MCF 10A (cell line): Measurements from ENCODE around the gene NR2F1-AS1. TPM values are rescaled to one million over a fixed set of nuclear protein-coding genes. Genes with fewer than 3 reads are reported as not detected.
A peak's percentile ranks its signal among the peaks of the same experiment; 100 is the strongest.

Experiments used
- BruUV-seq: library from RNA; stranded (reverse); fragments of 400-500 nt; replicated peaks from 2 replicates; lab custom pipeline; 2021; lab: Mats Ljungman, UMichigan
- CTCF ChIA-PET: fragments of 300-600 bp; sonication (Branson Sonifier 250); formaldehyde crosslinking; extraction: SDS; loops from one replicate; lab custom pipeline; 2021; ENCODE audit warnings: antibody characterized with exemption, inconsistent platforms; lab: Yijun Ruan, JAX
- POLR2A ChIA-PET: fragments of 300-600, 350-650 bp; sonication (Branson Sonifier 250); formaldehyde crosslinking; extraction: SDS; loops from one replicate; lab custom pipeline; 2020; ENCODE audit warnings: antibody characterized with exemption, inconsistent platforms; lab: Yijun Ruan, JAX
- DNase-seq: peaks from one replicate; pipeline ENCODE4 v3.0.0-alpha.2; 2018; ENCODE audit not compliant: unreplicated experiment
- H3K27ac Mint-ChIP-seq: one replicate; pipeline ENCODE4 v1.8.0; 2022; ENCODE audit warnings: mild to moderate bottlenecking, low read depth, mixed read lengths; ENCODE audit not compliant: unreplicated experiment
- H3K27me3 Mint-ChIP-seq: one replicate; pipeline ENCODE4 v1.8.0; 2022; ENCODE audit warnings: mixed read lengths; ENCODE audit not compliant: insufficient read depth, unreplicated experiment
- H3K36me3 Mint-ChIP-seq: one replicate; pipeline ENCODE4 v1.8.0; 2022; ENCODE audit warnings: mild to moderate bottlenecking, moderate library complexity, mixed read lengths; ENCODE audit not compliant: insufficient read depth, unreplicated experiment
- H3K4me1 Mint-ChIP-seq: one replicate; pipeline ENCODE4 v1.8.0; 2022; ENCODE audit warnings: mixed read lengths; ENCODE audit not compliant: insufficient read depth, unreplicated experiment
- H3K4me3 Mint-ChIP-seq: one replicate; pipeline ENCODE4 v1.8.0; 2022; ENCODE audit warnings: mild to moderate bottlenecking, moderate library complexity, mixed read lengths; ENCODE audit not compliant: unreplicated experiment
- H3K9me3 Mint-ChIP-seq: one replicate; pipeline ENCODE4 v1.8.0; 2022; ENCODE audit warnings: mixed read lengths; ENCODE audit not compliant: unreplicated experiment
- intact Hi-C: fragments of 100-400 bp; cut with micrococcal nuclease; formaldehyde crosslinking; loops from 2 replicates; pipeline ENCODE4 v1.14.1; 2022
- total RNA-seq: library from RNA; stranded (reverse); gene quantifications from 2 replicates; pipeline ENCODE4 v1.2.3, GENCODE V29; 2022
- TF ChIP-seq, protein P1 (sequence below): fragments of 200-600 bp; IDR thresholded peaks from one replicate; pipeline ENCODE4 v1.8.0; 2022; ENCODE audit warnings: antibody characterized with exemption, mild to moderate bottlenecking; ENCODE audit not compliant: unreplicated experiment

NR2F1-AS1 gene
- total RNA-seq, 1 experiment from 2014 or later, result 3.2 TPM

DNA sequence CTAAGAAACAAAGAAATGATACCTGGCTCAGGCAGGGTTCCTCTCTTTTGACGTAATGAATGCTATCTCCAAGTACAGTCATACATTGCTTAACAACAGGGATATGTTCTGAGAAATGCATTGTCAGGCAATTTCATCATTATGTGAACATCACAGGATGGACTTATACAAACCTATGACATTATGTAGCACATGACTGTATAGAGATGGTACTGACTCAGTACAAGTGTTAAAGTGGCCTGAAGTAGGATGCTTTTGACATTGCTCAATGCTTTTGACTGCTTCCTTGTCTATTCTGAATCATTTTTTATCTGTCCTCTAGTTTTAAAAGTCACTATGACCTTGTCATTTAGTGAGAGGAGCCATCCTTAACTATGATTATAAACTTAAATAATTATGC, 147.6 kb downstream of the NR2F1-AS1 start:
- Mint-ChIP-seq H3K4me3 (no peak overlapping the region), H3K36me3 (no peaks in the 10 kb centered on the region), H3K27me3 (no peaks in the 10 kb centered on the region), H3K4me1 (peaks cover 6% of the 10 kb centered on the region), H3K27ac (no peak overlapping the region), H3K9me3 (no peaks in the 10 kb centered on the region)
- ChIA-PET CTCF (no interaction called here), POLR2A (no interaction called here)
- BruUV-seq, result no TSS peak
- TF ChIP-seq, protein P1, sequence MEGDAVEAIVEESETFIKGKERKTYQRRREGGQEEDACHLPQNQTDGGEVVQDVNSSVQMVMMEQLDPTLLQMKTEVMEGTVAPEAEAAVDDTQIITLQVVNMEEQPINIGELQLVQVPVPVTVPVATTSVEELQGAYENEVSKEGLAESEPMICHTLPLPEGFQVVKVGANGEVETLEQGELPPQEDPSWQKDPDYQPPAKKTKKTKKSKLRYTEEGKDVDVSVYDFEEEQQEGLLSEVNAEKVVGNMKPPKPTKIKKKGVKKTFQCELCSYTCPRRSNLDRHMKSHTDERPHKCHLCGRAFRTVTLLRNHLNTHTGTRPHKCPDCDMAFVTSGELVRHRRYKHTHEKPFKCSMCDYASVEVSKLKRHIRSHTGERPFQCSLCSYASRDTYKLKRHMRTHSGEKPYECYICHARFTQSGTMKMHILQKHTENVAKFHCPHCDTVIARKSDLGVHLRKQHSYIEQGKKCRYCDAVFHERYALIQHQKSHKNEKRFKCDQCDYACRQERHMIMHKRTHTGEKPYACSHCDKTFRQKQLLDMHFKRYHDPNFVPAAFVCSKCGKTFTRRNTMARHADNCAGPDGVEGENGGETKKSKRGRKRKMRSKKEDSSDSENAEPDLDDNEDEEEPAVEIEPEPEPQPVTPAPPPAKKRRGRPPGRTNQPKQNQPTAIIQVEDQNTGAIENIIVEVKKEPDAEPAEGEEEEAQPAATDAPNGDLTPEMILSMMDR, result no peak
- intact Hi-C loops, result loop anchor here (10.0 kb wide), 1 partner anchor 151 kb away; the partner anchor contains the start of genes NR2F1 and NR2F1-AS1
- DNase-seq, result peak; percentile 66

- H3K4me3 Mint-ChIP-seq, result no peak overlapping the region
- intact Hi-C loops, result loop anchor here (10.0 kb wide), 1 partner anchor 154 kb away; the partner anchor contains the start of genes NR2F1 and NR2F1-AS1
- BruUV-seq, result no TSS peak
- CTCF ChIA-PET, result interaction anchor here (0.6 to 0.7 kb wide), 2 partner anchors 368 to 1501 kb away, joined by 3 to 5 read pairs; no protein-coding TSS in a partner anchor
- H3K27ac Mint-ChIP-seq, result no peak overlapping the region
- no peaks in the 10 kb centered on the region for H3K27me3 Mint-ChIP-seq
- TF ChIP-seq, protein P1, result no peak
- POLR2A ChIA-PET, result no interaction called here
- H3K36me3 Mint-ChIP-seq, result no peaks in the 10 kb centered on the region
- DNase-seq, result no peak
- H3K4me1 Mint-ChIP-seq, result peaks cover 6% of the 10 kb centered on the region
- H3K9me3 Mint-ChIP-seq, result no peaks in the 10 kb centered on the region
Observed at GRCh38 chr5:93431250-93431649, 149.8 kb downstream of the NR2F1-AS1 start.

DNA sequence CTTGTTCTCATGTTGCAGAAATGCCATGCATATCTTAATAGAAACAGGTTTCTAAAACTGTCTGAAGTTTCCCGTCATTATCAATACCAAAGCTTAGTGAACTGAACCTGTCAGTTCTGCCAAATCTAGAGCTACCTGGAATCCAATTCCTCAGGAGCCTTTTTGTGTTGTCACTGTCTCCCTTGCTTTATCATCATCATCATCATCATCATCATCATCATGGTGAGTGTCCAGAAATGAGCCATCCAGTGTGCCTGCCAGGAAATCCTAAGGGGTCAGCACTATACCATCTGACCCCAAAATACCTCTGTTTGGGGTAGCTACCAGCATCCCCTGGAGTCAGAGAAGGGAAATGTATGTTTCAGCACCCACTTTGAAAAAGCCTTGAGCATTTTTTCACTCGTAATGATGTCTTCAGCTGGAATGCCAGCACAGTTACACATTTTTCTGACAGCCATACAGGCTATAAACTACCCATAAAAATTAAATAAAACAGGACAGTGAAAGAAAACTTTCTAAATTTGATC, 150.3 kb downstream of the NR2F1-AS1 start:
- H3K4me3 Mint-ChIP-seq, result no peak overlapping the region
- TF ChIP-seq, protein P1, result no peak
- no peaks in the 10 kb centered on the region for H3K9me3 Mint-ChIP-seq
- ChIA-PET POLR2A (no interaction called here), CTCF (interaction anchor here (0.6 to 0.7 kb wide), 2 partner anchors 368 to 1501 kb away, joined by 3 to 5 read pairs; no protein-coding TSS in a partner anchor)
- no peak for DNase-seq
- H3K4me1 Mint-ChIP-seq, result peaks cover 6% of the 10 kb centered on the region
- intact Hi-C loops, result loop anchor here (10.0 kb wide), 1 partner anchor 154 kb away; the partner anchor contains the start of genes NR2F1 and NR2F1-AS1
- no peaks in the 10 kb centered on the region for H3K36me3 Mint-ChIP-seq
- H3K27ac Mint-ChIP-seq, result no peak overlapping the region
- no TSS peak for BruUV-seq
- no peaks in the 10 kb centered on the region for H3K27me3 Mint-ChIP-seq

- TF ChIP-seq, protein P1, result no peak
- Mint-ChIP-seq H3K9me3 (no peaks in the 10 kb centered on the region), H3K4me3 (no peak overlapping the region), H3K4me1 (peaks cover 6% of the 10 kb centered on the region), H3K36me3 (no peaks in the 10 kb centered on the region), H3K27me3 (no peaks in the 10 kb centered on the region), H3K27ac (no peak overlapping the region)
- no TSS peak for BruUV-seq
- intact Hi-C loops, result loop anchor here (10.0 kb wide), 1 partner anchor 155 kb away; the partner anchor contains the start of genes NR2F1 and NR2F1-AS1
- no peak for DNase-seq
- CTCF ChIA-PET, result no interaction called here
- POLR2A ChIA-PET, result no interaction called here
Observed at GRCh38 chr5:93430118-93430517, 150.9 kb downstream of the NR2F1-AS1 start.
